Posterior cingulate gyrus (tissue), 11 donors: Measurements from ENCODE around the gene EDEM1.

ENCODE experiments used
- DNase-seq, 10 donors: peaks; one replicate each; pipeline versions ENCODE4 v3.0.0 to v3.0.0-alpha.2; 2020 to 2021; ENCODE audit warnings: mixed read lengths in 3 of 10
- intact Hi-C: fragments of 100-400 bp; cut with DNase I; formaldehyde crosslinking; loops from one replicate; pipeline ENCODE4 v1.15.1; 2023

The EDEM1 gene

DNA sequence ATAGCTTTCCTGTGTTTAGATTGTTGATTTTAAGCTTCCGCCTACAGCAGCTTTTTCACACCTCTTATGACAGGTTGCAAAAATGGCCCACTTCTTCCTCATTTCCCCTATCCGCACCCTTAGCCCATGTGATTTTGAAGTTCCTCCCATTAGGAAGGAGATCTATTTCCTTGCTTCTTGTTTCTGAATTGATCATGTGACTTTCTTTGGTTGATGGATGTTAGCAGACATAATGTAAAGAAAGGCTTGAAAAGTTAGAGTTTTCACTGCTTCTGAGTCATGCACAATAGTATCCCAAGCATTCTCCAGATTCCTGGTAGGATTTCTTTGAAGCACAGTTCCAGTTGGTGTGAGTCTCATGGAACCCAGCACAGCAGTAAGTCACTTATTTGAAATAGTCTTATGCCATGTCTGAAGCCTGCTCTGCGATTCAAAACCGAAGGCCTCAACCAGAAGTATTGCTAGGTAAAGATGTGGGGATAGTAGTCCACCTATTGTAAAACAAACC, 76.6 kb downstream of the EDEM1 start:
- no peak for DNase-seq
- intact Hi-C loops = no loop called here

DNA sequence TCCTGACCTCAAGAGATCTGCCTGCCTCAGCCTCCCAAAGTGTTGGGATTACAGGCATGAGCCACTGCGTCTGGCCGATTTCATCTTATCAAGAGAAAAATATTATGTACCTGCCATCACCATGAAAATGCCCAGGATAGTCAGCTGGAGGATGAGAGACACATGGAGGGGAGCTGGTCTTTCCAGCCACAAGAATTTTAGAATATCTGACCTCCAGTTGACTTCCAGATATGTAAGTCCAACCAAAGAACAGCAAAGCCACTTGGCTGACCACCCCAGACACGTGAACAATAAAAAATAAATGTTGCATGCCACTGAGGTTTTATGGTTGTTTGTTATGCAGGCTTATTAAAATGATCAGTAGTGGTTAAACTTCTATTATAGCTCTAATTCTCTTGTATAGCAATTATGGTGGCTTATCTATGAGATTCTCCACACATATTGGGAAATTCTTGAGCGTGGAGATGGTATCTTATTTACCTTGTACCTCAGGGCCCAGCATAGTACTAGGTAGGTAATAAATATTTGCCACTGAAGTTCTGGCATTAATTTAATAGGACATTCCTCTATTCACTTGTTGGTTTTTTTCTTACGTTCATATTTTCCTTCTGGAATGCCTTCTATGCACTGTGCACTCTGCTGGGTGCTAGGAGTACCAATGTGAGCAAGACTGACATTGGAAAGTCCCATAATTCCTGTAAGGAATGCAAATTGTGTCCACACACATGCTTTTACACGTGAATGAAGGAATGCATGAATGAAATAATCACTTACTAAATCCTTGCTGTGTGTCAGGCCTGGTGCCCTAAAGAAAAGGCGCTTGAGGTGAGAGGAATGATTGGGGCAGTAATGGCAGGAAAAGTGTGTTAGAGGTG, 77.6 kb downstream of the EDEM1 start:
- intact Hi-C loops = no loop called here
- DNase-seq = no peak

DNA sequence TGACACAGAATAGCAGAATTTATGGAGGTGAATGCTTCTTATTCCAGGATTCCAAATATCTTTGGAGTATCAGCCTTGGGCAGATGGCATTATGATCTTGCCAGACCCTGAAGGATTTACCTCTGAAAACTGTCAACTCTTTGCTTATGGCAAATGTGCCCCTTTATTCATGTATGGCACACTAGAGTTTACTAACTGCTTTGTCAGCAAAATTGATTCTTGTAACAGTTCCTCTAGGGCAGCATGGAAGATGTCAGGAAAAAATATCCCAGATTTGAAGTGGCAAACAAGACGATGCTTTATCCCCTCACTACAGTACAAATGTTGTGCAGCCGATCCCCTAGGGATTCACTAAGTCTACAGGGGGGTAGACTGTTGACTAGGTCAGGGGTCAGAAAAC, 79.7 kb downstream of the EDEM1 start:
- DNase-seq = no peak
- intact Hi-C loops = no loop called here

DNA sequence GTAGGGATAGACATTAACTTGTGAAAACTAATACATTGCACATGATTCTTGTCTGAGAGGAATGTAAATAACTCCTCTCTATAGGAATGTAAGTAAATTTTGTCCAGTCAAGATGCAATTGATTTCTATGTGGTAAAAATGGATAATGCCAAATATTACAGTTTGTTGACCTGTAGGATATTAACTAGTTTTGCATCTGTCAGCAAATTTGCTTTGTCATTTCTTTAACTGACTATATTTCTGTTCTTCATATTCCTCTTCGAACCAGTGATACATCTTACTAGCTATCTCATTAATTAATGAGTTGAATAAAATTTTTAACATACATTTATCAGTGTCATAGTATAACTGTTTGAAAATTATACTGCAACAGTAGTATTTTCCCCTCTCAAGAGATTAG, 80.4 kb downstream of the EDEM1 start:
- no peak for DNase-seq
- intact Hi-C loops = no loop called here
